Chondrocyte (in vitro differentiated cells): ENCODE measurements around the gene RPS6KA6. TPM values are rescaled to one million over a fixed set of nuclear protein-coding genes. Genes with fewer than 3 reads are reported as not detected.
A peak's percentile ranks its signal among the peaks of the same experiment; 100 is the strongest.

Experiments used
- DNase-seq: peaks from one replicate; pipeline ENCODE4 v3.0.0; 2021; ENCODE audit warnings: mixed read lengths, low spot score
- H3K27ac Mint-ChIP-seq: one replicate; pipeline ENCODE4 v1.8.0; 2021; ENCODE audit warnings: mild to moderate bottlenecking, moderate library complexity, mixed read lengths; ENCODE audit not compliant: unreplicated experiment
- H3K27me3 Mint-ChIP-seq: 2 replicates; pipeline ENCODE4 v1.8.0; 2021; ENCODE audit warnings: low read depth, mixed read lengths
- H3K36me3 Mint-ChIP-seq: 2 replicates; pipeline ENCODE4 v1.8.0; 2021; ENCODE audit warnings: low read depth, mixed read lengths
- H3K4me1 Mint-ChIP-seq: 2 replicates; pipeline ENCODE4 v1.8.0; 2021; ENCODE audit warnings: low read depth, mild to moderate bottlenecking, mixed read lengths
- H3K4me3 Mint-ChIP-seq: one replicate; pipeline ENCODE4 v1.8.0; 2021; ENCODE audit warnings: mild to moderate bottlenecking, moderate library complexity, mixed read lengths; ENCODE audit not compliant: unreplicated experiment
- H3K9me3 Mint-ChIP-seq: 2 replicates; pipeline ENCODE4 v1.8.0; 2021; ENCODE audit warnings: low read depth, mixed read lengths
- CTCF ChIP-seq: fragments of 200-600 bp; sonication (generic); IDR thresholded peaks from 2 replicates; pipeline ENCODE4 v1.5.0; 2021; ENCODE audit warnings: antibody characterized with exemption, mild to moderate bottlenecking, moderate library complexity
- total RNA-seq: library from RNA; stranded (reverse); gene quantifications from 3 replicates; pipeline ENCODE4 v1.2.1, GENCODE V29; 2021

The RPS6KA6 gene
- total RNA-seq, 1 donor from 2014 or later = 2.5 TPM

GRCh38 chrX:84144281-84144680, 43.7 kb downstream of the RPS6KA6 start:
- H3K27ac Mint-ChIP-seq = no peak overlapping the region
- no peak for TF ChIP-seq CTCF

GRCh38 chrX:84133023-84133422, 55.0 kb downstream of the RPS6KA6 start:
- no peaks in the 10 kb centered on the region for H3K36me3 Mint-ChIP-seq
- no peak overlapping the region for H3K4me3 Mint-ChIP-seq
- no peak overlapping the region for H3K27ac Mint-ChIP-seq
- peaks cover 7% of the 10 kb centered on the region for H3K9me3 Mint-ChIP-seq
- DNase-seq = no peak
- no peak for TF ChIP-seq CTCF
- no peaks in the 10 kb centered on the region for H3K4me1 Mint-ChIP-seq
- no peaks in the 10 kb centered on the region for H3K27me3 Mint-ChIP-seq

More at GRCh38 chrX:84144281-84144680, 43.7 kb downstream of the RPS6KA6 start:
- Mint-ChIP-seq H3K27me3 (no peaks in the 10 kb centered on the region), H3K9me3 (peaks cover 10% of the 10 kb centered on the region), H3K36me3 (no peaks in the 10 kb centered on the region), H3K4me3 (no peak overlapping the region), H3K4me1 (no peaks in the 10 kb centered on the region)
- DNase-seq = no peak

GRCh38 chrX:84123585-84123984, 64.4 kb downstream of the RPS6KA6 start:
- no peak overlapping the region for H3K4me3 Mint-ChIP-seq
- no peaks in the 10 kb centered on the region for H3K4me1 Mint-ChIP-seq
- peaks cover 20% of the 10 kb centered on the region for H3K9me3 Mint-ChIP-seq
- no peak for TF ChIP-seq CTCF
- peak; percentile 12 for DNase-seq
- H3K36me3 Mint-ChIP-seq = peaks cover 1% of the 10 kb centered on the region
- H3K27me3 Mint-ChIP-seq = no peaks in the 10 kb centered on the region
- H3K27ac Mint-ChIP-seq = no peak overlapping the region

- no peak for DNase-seq
- no peaks in the 10 kb centered on the region for H3K4me1 Mint-ChIP-seq
- H3K4me3 Mint-ChIP-seq = no peak overlapping the region
- no peak for TF ChIP-seq CTCF
- peaks cover 1% of the 10 kb centered on the region for H3K36me3 Mint-ChIP-seq
- H3K9me3 Mint-ChIP-seq = peaks cover 13% of the 10 kb centered on the region
- H3K27ac Mint-ChIP-seq = no peak overlapping the region
- no peaks in the 10 kb centered on the region for H3K27me3 Mint-ChIP-seq
These were observed 69.2 kb downstream of the RPS6KA6 start for GRCh38 chrX:84118769-84119168.

GRCh38 chrX:84118315-84118714, 69.7 kb downstream of the RPS6KA6 start:
- DNase-seq = no peak
- Mint-ChIP-seq H3K9me3 (peaks cover 17% of the 10 kb centered on the region), H3K4me1 (no peaks in the 10 kb centered on the region), H3K36me3 (peaks cover 1% of the 10 kb centered on the region), H3K27ac (no peak overlapping the region), H3K4me3 (no peak overlapping the region), H3K27me3 (no peaks in the 10 kb centered on the region)
- TF ChIP-seq CTCF = no peak
